HT1080 (cell line): Measurements from ENCODE around the gene DHRS7B. TPM values are rescaled to one million over a fixed set of nuclear protein-coding genes. Genes with fewer than 3 reads are reported as not detected.
"Not testable (repeated sequence)": the region's sequence is repeated elsewhere in the genome, so short reads cannot be mapped to it uniquely, and the experiment has no call there.

Experiments used
- DNase-seq: peaks from one replicate; pipeline ENCODE4 v3.0.0-alpha.2; 2015; ENCODE audit warnings: low read depth
- total RNA-seq: library from RNA; depleted of rRNA; stranded (reverse); fragments of >200 nt; shearing (Covaris generic); gene quantifications from 2 replicates; pipeline ENCODE4 v1.2.3, GENCODE V29; 2014

The DHRS7B gene
- total RNA-seq, 1 experiment from 2014 or later, result 11.2 TPM

DNA sequence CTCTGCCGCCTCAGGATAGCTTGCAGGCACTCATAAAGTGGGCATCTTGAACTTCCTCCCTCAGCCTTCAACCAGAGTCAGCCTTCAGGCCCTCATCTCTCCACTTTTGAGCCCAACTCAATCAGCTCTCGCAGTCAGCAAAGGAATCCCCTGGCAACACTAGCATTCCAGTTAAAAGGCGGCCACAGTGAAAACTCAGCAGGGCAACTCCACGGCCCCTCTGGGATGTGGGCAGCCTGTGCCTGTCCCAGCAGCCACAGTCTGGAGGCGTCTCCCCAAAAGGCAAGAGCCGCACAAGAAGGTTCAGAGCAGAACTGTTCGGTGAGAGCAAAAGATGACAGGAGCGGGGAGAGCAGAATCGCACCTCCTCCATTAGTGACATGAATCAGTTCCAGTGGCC, 78.2 kb downstream of the DHRS7B start:
- DNase-seq, result no peak

DNA sequence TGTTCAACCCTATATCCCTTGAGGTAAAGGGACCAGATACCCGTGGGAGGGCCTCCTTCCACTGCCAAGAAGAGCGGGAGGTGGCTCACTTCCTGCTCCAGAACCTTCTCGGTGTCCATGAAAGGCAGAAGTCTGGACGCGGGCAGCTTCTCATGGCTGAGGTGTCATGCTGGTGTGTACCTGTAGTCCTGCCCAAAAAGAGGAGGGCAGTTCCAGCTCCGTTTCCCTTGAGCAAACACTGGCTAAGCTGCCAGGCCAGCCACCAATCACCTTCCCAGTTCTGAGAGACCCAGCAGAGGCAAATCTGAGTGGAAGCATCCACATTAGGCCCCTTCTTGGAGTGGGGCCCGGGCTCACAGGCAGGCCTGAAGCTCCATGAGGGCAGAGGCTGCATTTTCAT, 81.6 kb downstream of the DHRS7B start:
- no peak for DNase-seq

DNA sequence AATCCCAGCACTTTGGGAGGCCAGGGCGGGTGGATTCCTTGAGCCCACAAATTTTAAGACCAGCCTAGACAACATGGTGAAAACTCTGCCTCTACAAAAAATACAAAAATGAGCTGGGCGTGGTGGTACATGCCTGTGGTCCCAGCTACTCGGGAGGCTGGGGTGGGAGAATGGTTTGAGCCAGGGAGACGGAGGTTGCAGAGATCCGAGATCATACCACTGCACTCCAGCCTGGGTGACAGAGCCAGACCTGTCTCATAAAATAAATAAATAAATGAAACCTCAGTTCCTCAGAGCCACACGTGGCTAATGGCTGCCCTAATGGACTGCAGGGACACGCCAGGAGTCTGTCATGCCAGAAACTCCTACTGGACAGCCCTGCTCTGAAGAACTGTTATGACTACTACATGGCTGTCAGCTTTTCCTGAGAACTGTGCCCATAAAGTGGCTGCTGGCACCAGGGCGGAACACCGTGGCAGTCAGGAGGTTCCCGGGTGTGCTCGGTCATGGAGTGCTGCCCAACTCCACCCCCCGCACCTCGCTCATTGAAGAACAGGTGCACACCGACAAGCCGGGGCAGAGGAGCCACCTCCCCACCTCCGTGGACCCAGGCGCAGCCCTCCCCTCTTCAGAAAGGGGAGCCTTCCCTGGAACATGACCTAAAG, 82.9 kb downstream of the DHRS7B start:
- DNase-seq, result no peak

DNA sequence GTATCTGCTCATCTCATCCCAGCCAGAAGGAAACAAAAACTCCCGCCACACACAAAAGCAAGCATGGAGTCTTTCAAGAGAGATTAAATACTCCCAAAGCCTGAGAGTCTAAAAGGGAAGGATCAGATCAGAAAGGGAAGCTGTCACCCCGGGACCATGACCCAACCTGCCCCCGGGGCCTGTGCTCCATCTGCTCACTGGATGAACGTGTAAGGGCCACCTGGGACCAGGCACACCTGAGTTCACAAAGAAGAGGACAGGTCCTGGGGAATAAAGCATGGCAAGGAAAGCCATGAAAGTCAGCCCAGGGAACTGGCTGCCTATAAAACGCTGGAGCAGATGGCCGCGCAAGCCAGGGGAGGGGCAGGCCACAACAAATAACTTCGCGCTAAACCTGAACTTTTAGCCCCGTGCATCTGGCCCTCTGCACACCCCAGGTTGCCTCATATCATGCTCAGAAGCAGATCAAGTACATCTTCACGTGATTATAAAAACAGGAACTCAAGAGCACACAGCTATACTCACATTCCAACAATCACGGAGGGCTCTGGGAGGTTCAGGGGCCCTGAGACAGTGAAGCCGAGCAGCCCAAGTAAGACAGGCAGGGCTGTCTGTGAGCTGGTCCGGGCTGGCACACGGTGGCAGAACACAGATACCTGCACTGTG, 83.8 kb downstream of the DHRS7B start:
- no peak for DNase-seq

DNA sequence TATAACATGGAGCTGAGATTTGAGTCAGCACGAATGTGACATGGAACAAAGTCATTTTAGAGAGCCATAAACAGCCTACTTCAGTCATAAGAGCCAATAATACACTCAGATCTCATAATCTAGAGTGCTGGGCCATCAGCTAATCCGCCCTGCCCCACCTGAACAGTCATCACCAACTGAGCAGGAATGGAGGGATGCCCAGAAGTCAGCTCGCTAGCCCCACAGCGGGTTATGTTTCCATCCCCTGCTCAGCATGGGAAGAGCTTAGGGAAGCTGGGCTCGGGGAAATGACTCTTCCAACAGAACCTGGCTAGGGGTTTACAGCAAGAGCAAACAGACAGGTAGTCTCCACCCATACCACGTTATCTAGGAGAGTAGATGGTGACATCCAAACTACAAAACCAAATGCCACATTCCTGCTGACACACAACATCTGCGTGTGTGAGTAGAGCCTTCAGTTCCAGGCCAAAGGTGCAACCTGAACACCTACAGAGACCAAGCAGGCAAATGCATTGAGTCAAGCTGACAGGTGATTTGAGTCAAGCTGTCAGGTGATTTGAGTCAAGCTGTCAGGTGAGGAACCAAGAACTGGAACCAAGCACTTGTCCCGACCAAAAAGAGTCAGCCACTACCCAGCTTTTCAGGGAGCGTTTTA, 85.2 kb downstream of the DHRS7B start:
- DNase-seq, result no peak

DNA sequence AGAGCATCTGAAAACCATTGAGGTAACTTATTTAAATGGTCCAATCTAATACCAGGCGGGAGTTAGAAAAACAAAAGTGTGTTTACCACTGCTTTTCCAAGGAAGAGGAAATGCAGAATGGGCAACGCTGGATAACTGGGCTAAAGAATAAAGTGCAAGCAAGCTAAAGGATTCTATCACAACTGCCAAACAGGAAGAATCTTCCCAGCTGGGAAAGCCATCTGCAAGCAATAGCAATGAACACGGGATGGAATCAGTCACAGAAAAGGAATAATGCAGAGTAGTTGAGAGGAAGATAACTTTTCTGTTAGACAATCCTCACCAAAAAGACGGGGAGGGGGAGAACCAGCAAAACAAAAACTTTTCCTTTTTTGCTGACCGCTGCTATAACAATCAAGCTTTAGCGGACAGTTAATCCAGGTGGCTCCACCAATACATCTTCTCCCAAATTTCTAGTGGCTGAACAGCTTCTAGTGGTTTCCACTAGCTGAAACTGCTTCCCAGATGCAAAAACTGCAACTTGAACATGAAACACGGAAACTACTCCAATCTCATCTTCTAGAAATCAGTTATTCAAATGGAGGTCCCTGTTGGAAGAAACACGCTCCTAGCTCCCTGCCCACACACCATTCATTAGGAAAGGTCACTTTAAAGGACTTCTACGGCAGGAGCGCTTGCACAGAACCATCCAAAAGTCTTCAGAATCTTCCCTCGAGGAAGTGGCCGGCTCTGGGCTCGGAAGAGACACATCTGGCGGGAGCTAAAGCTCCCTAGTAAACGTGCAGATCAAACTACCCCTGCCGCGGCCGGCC, 86.3 kb downstream of the DHRS7B start:
- no peak for DNase-seq

DNA sequence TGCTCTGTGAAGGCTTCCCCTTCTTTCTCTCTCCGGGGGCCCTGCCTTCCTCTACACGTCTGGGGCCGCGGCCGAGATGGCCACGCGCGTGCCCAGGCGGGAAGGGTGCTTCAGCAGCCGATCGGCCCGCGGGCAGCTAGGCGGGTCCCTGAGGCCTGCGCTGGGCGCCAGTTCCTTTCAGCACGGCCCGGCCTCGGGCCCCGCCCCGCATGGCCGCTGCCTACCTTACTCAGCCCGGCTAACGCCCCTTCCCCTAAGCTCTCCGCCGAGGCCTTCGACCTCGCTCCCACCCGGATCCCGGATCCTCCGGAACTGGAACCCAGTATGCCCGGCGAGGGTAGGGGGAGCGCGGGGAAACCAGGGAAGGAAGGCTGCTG, 86.9 kb downstream of the DHRS7B start:
- DNase-seq, result peak; percentile 10

DNA sequence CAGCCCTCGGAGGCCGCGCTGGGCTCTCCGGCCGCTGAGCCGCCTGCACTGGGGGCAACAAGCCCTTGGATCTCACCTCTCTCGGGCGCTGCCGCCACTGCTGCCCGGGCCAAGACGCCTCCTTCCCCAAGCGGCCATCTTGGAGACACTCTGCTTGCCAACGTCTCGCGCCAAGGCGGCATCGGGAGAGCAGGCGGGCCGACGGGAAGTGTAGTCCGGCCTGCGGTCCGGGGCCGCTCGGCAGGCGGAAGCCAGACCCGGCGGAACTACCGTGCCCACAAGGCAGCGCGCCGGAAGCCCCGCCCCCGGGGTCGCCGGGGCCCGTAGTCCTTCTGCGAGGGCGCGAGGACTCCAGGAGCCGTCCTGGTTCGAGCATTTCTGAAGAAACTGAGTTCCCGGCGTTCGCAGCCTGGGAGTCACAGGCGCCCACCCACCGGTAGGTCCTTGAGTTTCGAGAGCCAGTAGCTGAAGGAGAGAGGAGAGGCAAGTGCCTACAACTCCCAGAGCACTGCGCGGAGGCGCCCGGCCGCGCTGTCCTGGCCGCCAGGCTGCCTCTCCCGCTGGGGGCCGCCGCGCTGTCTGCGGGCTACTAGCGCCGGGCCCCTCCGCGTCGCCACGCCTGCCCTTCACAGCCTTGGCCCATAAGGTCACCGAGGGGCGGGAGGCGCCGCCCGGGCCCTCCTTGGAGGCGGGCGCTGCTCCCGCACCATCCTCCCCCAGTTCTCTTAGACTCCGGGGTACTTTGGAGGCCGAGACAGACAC, 87.4 kb downstream of the DHRS7B start, which contains the start of gene TMEM11:
Gene TMEM11, minus strand, starts transcription at position 147 of the 762 bp plus-strand sequence. Its CDS starts 9 bp downstream, at position 138.
- DNase-seq, result peak; percentile 96

DNA sequence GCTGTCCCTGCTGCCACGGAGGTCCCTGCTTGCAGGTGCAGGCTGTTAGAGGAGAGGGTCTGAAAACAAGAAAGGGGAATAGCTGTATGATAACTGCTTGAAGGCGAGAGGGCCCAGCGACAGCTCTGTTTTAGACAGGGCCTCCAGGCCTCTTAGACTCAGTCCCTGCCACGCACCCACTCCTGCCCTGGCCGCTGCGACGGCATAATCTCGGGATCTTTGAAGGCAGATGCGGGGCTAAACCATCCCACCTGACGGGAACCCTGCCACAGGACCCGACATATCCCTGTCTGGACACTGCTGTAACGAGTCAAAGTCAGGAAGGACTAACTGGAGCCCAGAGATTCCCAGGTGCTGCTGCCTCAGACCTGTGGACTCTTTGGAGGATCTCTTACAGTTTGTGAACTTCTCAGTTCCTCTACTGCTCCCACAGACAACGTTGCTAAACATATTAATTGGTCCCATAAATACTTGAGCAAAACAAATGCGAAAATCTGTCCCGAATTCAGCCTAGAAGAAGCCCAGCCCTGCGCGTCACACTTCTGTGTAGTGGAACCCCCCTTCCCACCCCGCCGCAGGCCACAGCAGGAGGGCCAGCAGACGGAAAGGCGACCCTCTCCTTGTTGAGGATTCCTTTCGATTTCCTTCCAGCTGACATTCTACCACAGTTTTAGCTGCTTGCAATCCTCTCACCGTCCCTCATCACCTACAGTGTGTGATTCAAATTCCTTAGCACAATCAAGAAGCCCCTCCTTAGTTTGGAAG, 88.2 kb downstream of the DHRS7B start:
- DNase-seq, result no peak

DNA sequence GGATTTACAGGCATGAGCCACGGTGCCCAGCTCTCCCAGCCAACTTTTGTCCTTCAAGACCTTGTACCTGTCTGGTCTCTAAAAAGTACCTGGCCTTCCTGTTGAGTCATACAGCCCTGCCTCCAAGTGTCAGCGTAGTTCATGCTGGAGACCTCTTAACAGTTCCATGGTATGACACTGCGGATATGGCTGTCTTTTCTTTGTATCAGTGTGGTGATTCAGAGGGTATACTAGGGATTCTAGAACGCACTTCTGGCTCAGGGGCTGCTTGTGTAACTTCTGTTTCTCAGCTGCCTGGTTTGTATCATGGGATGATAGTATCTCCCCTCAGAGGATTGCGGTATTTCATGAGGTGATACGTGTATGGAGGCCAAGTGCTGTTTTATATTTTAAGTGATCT, 89.2 kb downstream of the DHRS7B start:
- no peak for DNase-seq

DNA sequence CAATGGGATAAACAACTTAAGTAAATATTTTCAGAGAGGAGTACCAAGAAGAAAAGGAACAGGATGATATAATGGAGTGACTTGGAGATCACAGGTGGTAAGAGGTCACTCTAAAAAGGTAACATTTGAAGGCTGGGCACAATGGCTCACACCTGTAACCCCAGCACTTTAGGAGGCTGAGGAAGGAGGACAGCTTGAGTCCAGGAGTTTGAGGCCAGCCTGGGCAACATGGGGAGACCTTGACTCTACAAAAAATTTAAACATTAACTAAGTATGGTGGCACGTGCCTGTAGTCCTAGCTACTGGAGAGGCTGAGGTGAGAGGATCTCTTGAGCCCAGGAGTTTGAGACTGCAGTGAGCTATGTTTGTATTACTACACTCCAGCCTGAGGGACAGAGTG, 90.6 kb downstream of the DHRS7B start:
- DNase-seq, result no peak

DNA sequence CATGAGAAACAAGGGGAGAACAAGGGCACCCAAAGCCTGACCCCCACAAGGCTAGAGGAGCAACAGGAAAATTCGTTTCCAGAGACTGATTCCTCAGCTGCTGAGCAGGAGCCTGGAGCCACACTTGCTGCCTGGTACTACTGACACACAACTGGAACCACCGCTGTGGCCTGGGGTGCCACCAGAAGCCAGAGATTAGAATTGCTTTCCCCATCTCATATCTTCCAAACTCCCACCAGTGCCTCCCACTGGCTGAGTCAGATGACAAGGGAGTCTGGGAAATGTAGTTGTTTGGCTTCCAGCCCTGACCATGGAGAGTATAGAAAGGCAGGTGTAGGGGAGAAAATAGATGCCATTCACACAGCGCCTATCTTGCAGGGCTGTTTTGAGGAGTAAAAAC, 91.3 kb downstream of the DHRS7B start:
- peak; percentile 39 for DNase-seq

DNA sequence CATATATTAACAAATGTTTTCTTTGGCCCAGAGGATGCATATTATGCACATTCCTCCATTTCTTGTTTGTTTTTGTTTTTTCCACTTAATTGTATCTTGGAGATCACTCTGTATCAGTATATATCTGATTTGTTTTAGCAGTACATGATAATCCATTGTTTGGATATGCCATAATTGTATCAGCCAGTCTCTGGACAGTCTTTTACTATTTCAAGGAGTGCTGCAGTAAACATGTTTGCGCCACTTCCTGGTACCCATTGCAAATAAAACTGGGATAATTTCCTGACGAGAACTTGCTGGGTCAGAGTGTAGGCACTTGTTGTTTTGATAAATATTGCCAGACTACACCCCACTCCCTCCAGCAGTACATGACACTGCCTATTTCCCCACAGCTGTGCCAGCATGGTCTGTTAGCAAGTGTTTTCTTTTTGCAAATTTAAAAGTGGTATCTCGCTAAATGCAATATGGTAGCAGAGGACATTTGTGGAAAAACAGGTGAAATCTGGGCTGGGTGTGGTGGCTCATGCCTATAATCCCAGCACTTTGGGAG, 92.1 kb downstream of the DHRS7B start:
- DNase-seq, result no peak

DNA sequence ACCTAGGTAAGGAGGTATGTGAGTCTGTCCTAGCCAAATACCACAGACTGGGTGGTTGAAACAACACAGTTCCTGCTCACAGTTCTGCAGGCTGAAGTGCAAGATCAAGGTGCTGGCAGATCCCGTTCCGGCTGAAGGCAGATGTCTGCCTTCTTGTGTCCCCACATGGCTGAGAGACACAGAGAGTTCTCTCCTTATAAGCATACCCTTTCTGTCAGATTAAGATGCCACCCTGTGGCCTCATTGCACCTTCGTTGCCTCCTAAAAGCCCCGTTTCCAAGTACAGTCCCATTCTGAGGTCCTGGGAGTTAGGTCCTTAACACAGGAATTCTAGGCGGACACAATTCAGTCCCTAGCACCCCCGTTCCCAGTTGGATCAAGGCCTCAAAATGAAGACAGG, 96.3 kb downstream of the DHRS7B start:
- DNase-seq, result no peak

DNA sequence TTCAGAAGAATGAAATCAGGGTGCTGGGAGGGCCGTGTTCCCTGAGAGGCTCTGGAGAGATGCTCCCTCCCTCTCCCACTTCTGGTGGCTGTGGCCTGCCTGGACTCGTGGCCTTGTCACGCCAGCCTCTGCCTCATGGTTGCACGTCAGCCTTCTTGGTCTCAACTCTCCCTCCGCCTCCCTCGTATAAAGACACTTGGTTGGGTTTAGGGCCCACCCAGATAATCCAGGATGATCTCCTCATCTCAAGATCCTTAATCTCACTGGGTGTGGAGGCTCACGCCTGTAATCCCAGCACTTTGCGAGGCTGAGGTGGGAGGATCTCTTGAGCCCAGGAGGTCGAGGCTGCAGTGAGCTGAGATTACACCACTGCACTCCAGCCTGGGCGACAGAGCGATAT, 100.5 kb downstream of the DHRS7B start:
- DNase-seq, result not testable (repeated sequence)

DNA sequence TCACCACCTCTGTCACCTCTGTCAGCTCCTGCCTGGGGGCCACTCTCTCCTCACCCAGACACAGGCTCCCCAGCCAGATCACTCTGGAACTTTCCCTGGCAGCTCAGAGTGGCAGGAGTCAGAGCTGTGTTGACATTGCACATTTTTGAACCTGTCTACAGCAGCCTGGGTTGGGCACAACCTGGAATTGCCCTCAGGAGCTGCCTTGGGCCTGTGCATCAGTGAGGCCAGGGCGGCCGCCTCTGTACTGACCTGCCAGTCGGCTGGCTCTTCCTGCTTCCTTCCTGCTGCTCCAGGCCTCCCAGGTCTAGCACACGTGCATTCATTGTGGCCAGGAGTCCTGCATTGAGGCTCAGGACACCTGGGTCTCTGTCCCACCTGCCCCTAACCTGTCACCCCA, 101.3 kb downstream of the DHRS7B start:
- no peak for DNase-seq

DNA sequence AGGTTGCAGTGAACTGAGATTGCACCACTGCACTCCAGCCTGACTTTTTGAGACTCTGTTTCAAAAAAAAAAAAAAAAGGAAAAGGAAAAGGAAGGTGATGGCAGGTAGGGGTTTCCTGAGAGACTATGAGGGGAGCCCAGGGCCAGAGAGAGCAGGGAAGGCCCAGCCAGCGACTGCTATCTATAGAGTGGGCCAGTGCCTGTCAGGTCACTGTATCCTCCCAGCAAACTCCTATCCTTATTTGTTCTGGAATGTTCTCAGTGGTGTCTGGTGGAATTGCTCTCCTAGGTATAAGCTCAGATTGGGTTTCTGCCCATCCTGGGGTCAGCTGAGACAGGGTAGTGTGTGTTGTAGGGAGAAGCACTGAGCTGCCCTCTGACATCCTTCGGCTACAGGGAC, 102.1 kb downstream of the DHRS7B start:
- no peak for DNase-seq

DNA sequence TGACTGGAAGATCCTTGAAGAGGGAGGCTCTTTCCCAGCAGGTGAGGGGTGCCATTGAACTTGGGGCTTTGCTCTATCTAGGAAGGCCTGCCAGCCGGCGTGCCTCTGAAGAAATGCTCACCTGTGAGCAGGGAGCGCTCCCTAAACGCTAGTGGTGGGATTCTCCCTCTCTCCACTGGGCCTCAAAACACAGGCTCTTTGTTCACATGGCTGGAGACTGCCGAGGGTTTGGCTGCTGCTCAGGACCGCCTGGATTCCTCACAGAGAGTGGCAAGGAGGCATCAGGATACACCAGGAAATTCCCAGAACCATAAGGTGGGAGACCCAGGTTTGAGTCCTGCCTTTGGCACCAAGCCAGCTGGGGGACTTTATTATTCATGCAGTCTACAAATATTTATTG, 104.8 kb downstream of the DHRS7B start:
- DNase-seq, result no peak

DNA sequence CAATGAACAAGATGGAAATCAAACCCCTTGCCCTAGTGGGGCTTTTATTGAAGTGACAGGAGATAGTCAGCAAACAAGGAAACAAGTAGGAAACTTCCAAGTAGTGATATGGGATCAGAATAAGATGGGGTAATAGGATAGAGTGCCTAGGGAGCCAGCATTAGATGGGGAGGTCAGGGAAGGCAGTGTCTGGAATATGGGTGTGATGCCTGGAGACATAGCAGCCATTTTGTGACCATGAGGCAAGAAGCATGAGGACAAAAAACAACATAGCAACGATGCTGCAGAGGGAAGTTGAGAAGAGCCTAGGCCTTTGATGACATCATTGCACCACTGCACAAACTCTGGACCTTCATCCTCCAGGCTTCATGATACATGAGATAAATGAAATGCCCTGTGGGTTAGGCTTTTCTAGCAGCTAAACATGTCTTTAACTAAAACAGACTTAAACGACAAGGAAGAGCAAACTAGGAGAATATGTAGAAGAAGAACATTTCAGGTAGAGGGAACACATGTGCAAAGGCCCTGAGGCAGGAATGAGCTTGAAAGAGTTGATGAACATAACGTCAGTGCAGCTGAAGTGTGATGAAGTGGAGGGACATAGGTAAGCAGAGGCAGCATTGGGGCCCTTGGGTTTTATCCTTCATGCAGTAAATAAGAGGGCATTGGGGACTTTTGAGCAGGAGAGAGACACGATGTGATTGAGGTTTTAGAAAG, 105.4 kb downstream of the DHRS7B start:
- DNase-seq, result no peak
